Esophagus squamous epithelium (tissue), 4 donors: ENCODE measurements around the gene MAEA.

Experiments
- CTCF ChIP-seq, 6 experiments: fragments of 450-650 bp in 4 of 6; fragments of 200-600 bp in 2 of 6; sonication (generic) in 2 of 6; IDR thresholded peaks; one replicate each; pipeline ENCODE4 v1.5.1; 2016 to 2019; ENCODE audit warnings: antibody characterized with exemption in 6 of 6, mild to moderate bottlenecking in 4 of 6, moderate library complexity in 4 of 6
- POLR2A ChIP-seq, 4 donors: fragments of 450-650 bp; IDR thresholded peaks; one replicate each; pipeline ENCODE4 v1.6.1; 2017; ENCODE audit warnings: antibody characterized with exemption in 4 of 4, mild to moderate bottlenecking in 4 of 4, moderate library complexity in 3 of 4

DNA sequence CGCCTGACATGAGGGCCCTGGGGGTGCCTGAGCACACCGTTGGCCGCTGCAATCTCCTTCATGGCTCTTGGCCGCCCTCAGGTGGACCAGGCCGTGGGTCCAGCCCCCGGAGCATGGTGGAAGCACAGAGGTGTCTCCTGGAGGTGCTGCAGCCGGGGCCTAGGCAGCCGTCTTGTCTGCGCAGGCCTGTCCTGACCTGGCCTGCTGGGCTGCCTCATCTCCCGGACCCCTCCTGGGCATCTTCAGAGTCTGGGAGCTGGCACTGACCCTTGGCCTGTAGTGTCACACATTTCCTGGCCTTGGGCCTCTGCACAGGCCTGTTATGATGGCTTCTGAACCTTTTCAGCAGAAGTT, 78.2 kb downstream of the MAEA start:
- TF ChIP-seq CTCF (IDR thresholded peaks at IDR 0.05) (no peak), POLR2A (IDR thresholded peaks at IDR 0.05) (no peak)
